Measurements from ENCODE around the gene PAFAH1B1.
"Not testable (repeated sequence)": the region's sequence is repeated elsewhere in the genome, so short reads cannot be mapped to it uniquely, and the experiment has no call there.

Gene PAFAH1B1

GRCh38 chr17:2592971-2593820, at the start of gene PAFAH1B1:
Gene PAFAH1B1, plus strand, starts transcription at chr17:2593654. Its CDS starts 44,635 bp downstream, at chr17:2638289.
- FAIRE-seq, result no peak

GRCh38 chr17:2545393-2545792, 48.1 kb upstream of the PAFAH1B1 start:
- no peak for FAIRE-seq

- no peak for FAIRE-seq
Measured at GRCh38 chr17:2547176-2547575, 46.3 kb upstream of the PAFAH1B1 start.

- not testable (repeated sequence) for FAIRE-seq
Measured at GRCh38 chr17:2548026-2548425, 45.4 kb upstream of the PAFAH1B1 start.

GRCh38 chr17:2549392-2550211, 43.9 kb upstream of the PAFAH1B1 start:
- no peak for FAIRE-seq

GRCh38 chr17:2551493-2551892, 42.0 kb upstream of the PAFAH1B1 start:
- FAIRE-seq, result no peak

GRCh38 chr17:2551928-2552327, 41.5 kb upstream of the PAFAH1B1 start:
- no peak for FAIRE-seq

- no peak for FAIRE-seq
Measured at GRCh38 chr17:2560658-2561057, 32.8 kb upstream of the PAFAH1B1 start.

- FAIRE-seq, result no peak
Measured at GRCh38 chr17:2562162-2562858, 31.1 kb upstream of the PAFAH1B1 start.

GRCh38 chr17:2563061-2563460, 30.4 kb upstream of the PAFAH1B1 start:
- FAIRE-seq, result no peak

- no peak for FAIRE-seq
Measured at GRCh38 chr17:2563543-2563942, 29.9 kb upstream of the PAFAH1B1 start.

GRCh38 chr17:2564877-2565276, 28.6 kb upstream of the PAFAH1B1 start:
- FAIRE-seq, result no peak

- no peak for FAIRE-seq
Measured at GRCh38 chr17:2566056-2566455, 27.4 kb upstream of the PAFAH1B1 start.

- no peak for FAIRE-seq
Measured at GRCh38 chr17:2571523-2572303, 21.7 kb upstream of the PAFAH1B1 start.

GRCh38 chr17:2572304-2572609, 21.2 kb upstream of the PAFAH1B1 start:
- FAIRE-seq, result not testable (repeated sequence)

- FAIRE-seq, result no peak
Measured at GRCh38 chr17:2580151-2580550, 13.3 kb upstream of the PAFAH1B1 start.

GRCh38 chr17:2580661-2581060, 12.8 kb upstream of the PAFAH1B1 start:
- no peak for FAIRE-seq

GRCh38 chr17:2582493-2582892, 11.0 kb upstream of the PAFAH1B1 start:
- no peak for FAIRE-seq

GRCh38 chr17:2591040-2591640, 2.3 kb upstream of the PAFAH1B1 start:
- no peak for FAIRE-seq

GRCh38 chr17:2593821-2594721, 617 bp downstream of the PAFAH1B1 start:
- no peak for FAIRE-seq

Measured in colon (tissue), 2 donors.